DOHH2 (cell line): ENCODE results near the gene PDGFD.

ENCODE experiments used
- H3F3A ChIP-seq: fragments of 200-600 bp; sonication (generic), shearing (Covaris generic); 2 replicates; pipeline ENCODE4 v1.6.0; 2016; ENCODE audit warnings: antibody characterized with exemption, mild to moderate bottlenecking; ENCODE audit not compliant: control insufficient read depth, insufficient read depth
- H3K27ac ChIP-seq: fragments of 200-600 bp; sonication (generic); 2 replicates; pipeline ENCODE4 v1.5.1; 2014; ENCODE audit warnings: low read depth, mild to moderate bottlenecking, low read length, moderate library complexity
- H3K27me3 ChIP-seq: fragments of 200-600 bp; sonication (generic); 2 replicates; pipeline ENCODE4 v1.6.1; 2014; ENCODE audit warnings: mild to moderate bottlenecking, low read length, mixed read lengths; ENCODE audit not compliant: control insufficient read depth
- H3K36me3 ChIP-seq: fragments of 200-600 bp; sonication (generic); 2 replicates; pipeline ENCODE4 v1.6.1; 2014; ENCODE audit warnings: mild to moderate bottlenecking, low read length, moderate library complexity, mixed read lengths; ENCODE audit not compliant: control insufficient read depth
- H3K4me1 ChIP-seq: fragments of 200-600 bp; sonication (generic); 2 replicates; pipeline ENCODE4 v1.6.1; 2014; ENCODE audit warnings: mild to moderate bottlenecking, low read length, mixed read lengths; ENCODE audit not compliant: control insufficient read depth
- H3K4me2 ChIP-seq: fragments of 200-600 bp; sonication (generic); 2 replicates; pipeline ENCODE4 v1.6.0; 2014; ENCODE audit warnings: mild to moderate bottlenecking, low read length, moderate library complexity
- H3K4me3 ChIP-seq: fragments of 200-600 bp; sonication (generic); 2 replicates; pipeline ENCODE4 v1.5.1; 2014; ENCODE audit warnings: mild to moderate bottlenecking, low read length, mixed read lengths
- H3K79me2 ChIP-seq: fragments of 200-600 bp; sonication (generic); 2 replicates; pipeline ENCODE4 v1.6.1; 2014; ENCODE audit warnings: mild to moderate bottlenecking, low read length, mixed read lengths; ENCODE audit not compliant: control insufficient read depth
- H3K9me2 ChIP-seq: fragments of 200-600 bp; sonication (generic); replicated peaks from 2 replicates; pipeline ENCODE4 v1.6.1; 2014; ENCODE audit warnings: mild to moderate bottlenecking, low read length, mixed read lengths; ENCODE audit not compliant: control insufficient read depth
- H3K9me3 ChIP-seq: fragments of 200-600 bp; sonication (generic); 2 replicates; pipeline ENCODE4 v1.6.1; 2014; ENCODE audit warnings: antibody characterized with exemption, low read length, mixed read lengths; ENCODE audit not compliant: control insufficient read depth, insufficient read depth
- H4K20me1 ChIP-seq: fragments of 200-600 bp; sonication (generic); 2 replicates; pipeline ENCODE4 v1.6.0; 2014; ENCODE audit warnings: low read depth, mild to moderate bottlenecking, antibody characterized with exemption, low read length, moderate library complexity; ENCODE audit not compliant: control insufficient read depth, insufficient read depth
- EZH2phosphoT487 ChIP-seq: fragments of 200-600 bp; sonication (generic); IDR thresholded peaks from 2 replicates; pipeline ENCODE4 v1.6.1; 2017; ENCODE audit warnings: borderline replicate concordance, mild to moderate bottlenecking, antibody characterized with exemption, low read length, moderate library complexity, mixed read lengths
- TF ChIP-seq, protein P1 (sequence below): fragments of 200-600 bp; sonication (generic); IDR thresholded peaks from one replicate; pipeline ENCODE4 v1.5.1; 2014; ENCODE audit warnings: antibody characterized with exemption, mild to moderate bottlenecking, low read depth, low read length; ENCODE audit not compliant: poor library complexity, severe bottlenecking

The PDGFD gene

GRCh38 chr11:104058680-104059079 lies 105.3 kb downstream of the PDGFD start:
- Histone ChIP-seq H3K4me2 (no peak overlapping the region), H3K27ac (no peak overlapping the region), H3K36me3 (no peaks in the 10 kb centered on the region), H3K27me3 (no peaks in the 10 kb centered on the region), H3K79me2 (no peaks in the 10 kb centered on the region), H3K4me1 (no peaks in the 10 kb centered on the region), H3K9me2 (no peaks in the 10 kb centered on the region), H3K4me3 (no peak overlapping the region), H4K20me1 (no peaks in the 10 kb centered on the region), H3F3A (no peaks in the 10 kb centered on the region), H3K9me3 (no peaks in the 10 kb centered on the region)
- TF ChIP-seq, protein P1, sequence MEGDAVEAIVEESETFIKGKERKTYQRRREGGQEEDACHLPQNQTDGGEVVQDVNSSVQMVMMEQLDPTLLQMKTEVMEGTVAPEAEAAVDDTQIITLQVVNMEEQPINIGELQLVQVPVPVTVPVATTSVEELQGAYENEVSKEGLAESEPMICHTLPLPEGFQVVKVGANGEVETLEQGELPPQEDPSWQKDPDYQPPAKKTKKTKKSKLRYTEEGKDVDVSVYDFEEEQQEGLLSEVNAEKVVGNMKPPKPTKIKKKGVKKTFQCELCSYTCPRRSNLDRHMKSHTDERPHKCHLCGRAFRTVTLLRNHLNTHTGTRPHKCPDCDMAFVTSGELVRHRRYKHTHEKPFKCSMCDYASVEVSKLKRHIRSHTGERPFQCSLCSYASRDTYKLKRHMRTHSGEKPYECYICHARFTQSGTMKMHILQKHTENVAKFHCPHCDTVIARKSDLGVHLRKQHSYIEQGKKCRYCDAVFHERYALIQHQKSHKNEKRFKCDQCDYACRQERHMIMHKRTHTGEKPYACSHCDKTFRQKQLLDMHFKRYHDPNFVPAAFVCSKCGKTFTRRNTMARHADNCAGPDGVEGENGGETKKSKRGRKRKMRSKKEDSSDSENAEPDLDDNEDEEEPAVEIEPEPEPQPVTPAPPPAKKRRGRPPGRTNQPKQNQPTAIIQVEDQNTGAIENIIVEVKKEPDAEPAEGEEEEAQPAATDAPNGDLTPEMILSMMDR, result no peak
- TF ChIP-seq EZH2phosphoT487, result no peak

DNA sequence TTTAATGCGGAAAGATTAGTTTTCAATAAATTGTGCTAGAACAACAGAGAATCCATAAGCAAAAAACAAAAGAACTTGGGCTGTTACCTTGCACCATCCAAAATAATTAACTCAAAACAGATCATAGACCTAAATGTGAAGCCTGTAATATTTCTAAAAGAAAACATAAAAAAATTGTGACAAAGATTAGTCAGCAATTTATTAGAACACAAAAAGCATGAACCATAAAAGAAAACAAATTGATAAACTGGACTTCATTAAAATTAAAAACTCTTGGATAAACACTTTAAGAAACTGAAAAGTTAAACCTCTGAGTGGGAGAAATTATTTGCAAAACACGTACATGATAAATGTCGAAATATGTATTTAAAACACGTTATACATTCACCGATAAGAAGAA lies 106.0 kb downstream of the PDGFD start:
- TF ChIP-seq, protein P1, result no peak
- TF ChIP-seq EZH2phosphoT487, result no peak
- no peaks in the 10 kb centered on the region for H3K79me2 ChIP-seq
- H4K20me1 ChIP-seq, result no peaks in the 10 kb centered on the region
- no peaks in the 10 kb centered on the region for H3F3A ChIP-seq
- no peaks in the 10 kb centered on the region for H3K27me3 ChIP-seq
- no peak overlapping the region for H3K4me2 ChIP-seq
- H3K9me3 ChIP-seq, result no peaks in the 10 kb centered on the region
- H3K4me1 ChIP-seq, result no peaks in the 10 kb centered on the region
- H3K36me3 ChIP-seq, result no peaks in the 10 kb centered on the region
- no peak overlapping the region for H3K27ac ChIP-seq
- no peak overlapping the region for H3K4me3 ChIP-seq
- H3K9me2 ChIP-seq, result no peaks in the 10 kb centered on the region

GRCh38 chr11:104055596-104055995 lies 108.4 kb downstream of the PDGFD start:
- H3F3A ChIP-seq, result no peaks in the 10 kb centered on the region
- H3K4me1 ChIP-seq, result no peaks in the 10 kb centered on the region

More at GRCh38 chr11:104055596-104055995, 108.4 kb downstream of the PDGFD start:
- Histone ChIP-seq H3K27ac (no peak overlapping the region), H3K79me2 (no peaks in the 10 kb centered on the region), H3K27me3 (no peaks in the 10 kb centered on the region), H3K4me3 (no peak overlapping the region), H3K36me3 (no peaks in the 10 kb centered on the region), H3K9me3 (no peaks in the 10 kb centered on the region), H4K20me1 (no peaks in the 10 kb centered on the region), H3K9me2 (no peaks in the 10 kb centered on the region), H3K4me2 (no peak overlapping the region)
- TF ChIP-seq, protein P1, result no peak
- no peak for TF ChIP-seq EZH2phosphoT487
